Liver (tissue), 9 donors: ENCODE results near the gene IL10. TPM values are rescaled to one million over a fixed set of nuclear protein-coding genes. Genes with fewer than 3 reads are reported as not detected.

Experiments used
- DNase-seq: peaks from one replicate; pipeline ENCODE4 v3.0.0-alpha.2; 2017; ENCODE audit warnings: low spot score
- H3K27ac ChIP-seq, 2 donors: one replicate each; pipeline ENCODE4 v1.7.0; 2013; ENCODE audit warnings: inconsistent platforms in 2 of 2, low read length in 2 of 2, control low read depth in 1 of 2, low read depth in 1 of 2, mild to moderate bottlenecking in 1 of 2
- H3K27me3 ChIP-seq, 4 donors: one replicate each; pipeline versions ENCODE4 v1.6.1 to v1.7.0; 2013; ENCODE audit warnings: low read length in 3 of 4, inconsistent platforms in 1 of 4, mild to moderate bottlenecking in 1 of 4, moderate library complexity in 1 of 4; ENCODE audit not compliant: control insufficient read depth in 4 of 4, insufficient read depth in 4 of 4
- H3K36me3 ChIP-seq, 4 donors: one replicate each; pipeline versions ENCODE4 v1.6.1 to v1.7.0; 2013; ENCODE audit warnings: low read length in 3 of 4, mild to moderate bottlenecking in 3 of 4, low read depth in 1 of 4, moderate library complexity in 1 of 4; ENCODE audit not compliant: control insufficient read depth in 4 of 4, insufficient read depth in 3 of 4
- H3K4me1 ChIP-seq, 4 donors: one replicate each; pipeline versions ENCODE4 v1.6.1 to v1.7.0; 2013; ENCODE audit warnings: low read length in 3 of 4, mild to moderate bottlenecking in 3 of 4, moderate library complexity in 1 of 4; ENCODE audit not compliant: control insufficient read depth in 4 of 4, insufficient read depth in 4 of 4
- H3K4me3 ChIP-seq, 3 donors: one replicate each; pipeline versions ENCODE4 v1.6.1 to v1.7.0; 2013; ENCODE audit warnings: low read length in 3 of 3, control low read depth in 1 of 3, low read depth in 1 of 3, mild to moderate bottlenecking in 1 of 3
- H3K9ac ChIP-seq, 2 donors: one replicate each; pipeline ENCODE4 v1.7.0; 2013; ENCODE audit warnings: low read length in 2 of 2, mild to moderate bottlenecking in 2 of 2, moderate library complexity in 2 of 2, control low read depth in 1 of 2, low read depth in 1 of 2
- H3K9me3 ChIP-seq, 4 donors: one replicate each; pipeline versions ENCODE4 v1.6.1 to v1.7.0; 2013; ENCODE audit warnings: low read length in 3 of 4; ENCODE audit not compliant: control insufficient read depth in 4 of 4
- ATF3 ChIP-seq: IDR thresholded peaks from 2 replicates; pipeline ENCODE4 v1.6.1; 2016; ENCODE audit warnings: antibody characterized with exemption
- CTCF ChIP-seq: fragments of 150-350 bp; IDR thresholded peaks from 2 replicates; pipeline ENCODE4 v1.5.1; 2017; ENCODE audit warnings: improper control_type of control experiment, low read depth, low read length; ENCODE audit not compliant: missing input control
- EGR1 ChIP-seq, 2 donors: IDR thresholded peaks; 2 replicates each; pipeline ENCODE4 v1.6.1; 2016 to 2018; ENCODE audit warnings: antibody characterized with exemption in 2 of 2, low read depth in 2 of 2
- FOXA1 ChIP-seq: IDR thresholded peaks from 2 replicates; pipeline ENCODE4 v1.6.1; 2016; ENCODE audit warnings: antibody characterized with exemption
- FOXA2 ChIP-seq: IDR thresholded peaks from 2 replicates; pipeline ENCODE4 v1.6.1; 2016; ENCODE audit warnings: antibody characterized with exemption
- GABPA ChIP-seq, 2 donors: IDR thresholded peaks in 1 of 2; conservative IDR thresholded peaks in 1 of 2; 2 replicates each; pipeline ENCODE4 v1.6.1; 2016; ENCODE audit warnings: antibody characterized with exemption in 2 of 2, mild to moderate bottlenecking in 1 of 2, moderate library complexity in 1 of 2
- HNF4A ChIP-seq, 2 donors: conservative IDR thresholded peaks; 2 replicates each; pipeline ENCODE4 v1.6.1; 2016; ENCODE audit warnings: antibody characterized with exemption in 2 of 2, mild to moderate bottlenecking in 2 of 2
- HNF4G ChIP-seq: IDR thresholded peaks from 2 replicates; pipeline ENCODE4 v1.6.1; 2016; ENCODE audit warnings: antibody characterized with exemption
- JUND ChIP-seq, 2 donors: IDR thresholded peaks; 2 replicates each; pipeline ENCODE4 v1.6.1; 2016; ENCODE audit warnings: antibody characterized with exemption in 2 of 2
- NR2F2 ChIP-seq: IDR thresholded peaks from 2 replicates; pipeline ENCODE4 v1.6.1; 2016; ENCODE audit warnings: antibody characterized with exemption
- RAD21 ChIP-seq, 2 donors: IDR thresholded peaks; 2 replicates each; pipeline ENCODE4 v1.6.1; 2016; ENCODE audit warnings: antibody characterized with exemption in 2 of 2, mild to moderate bottlenecking in 2 of 2
- REST ChIP-seq: IDR thresholded peaks from 2 replicates; pipeline ENCODE4 v1.6.1; 2016; ENCODE audit warnings: antibody characterized with exemption, mild to moderate bottlenecking
- RXRA ChIP-seq, 2 donors: IDR thresholded peaks; 2 replicates each; pipeline ENCODE4 v1.6.1; 2017 to 2018; ENCODE audit warnings: antibody characterized with exemption in 2 of 2, mild to moderate bottlenecking in 1 of 2
- SP1 ChIP-seq: IDR thresholded peaks from 2 replicates; pipeline ENCODE4 v1.6.1; 2018; ENCODE audit warnings: antibody characterized with exemption, mild to moderate bottlenecking
- TAF1 ChIP-seq: conservative IDR thresholded peaks from 2 replicates; pipeline ENCODE4 v1.6.1; 2016; ENCODE audit warnings: antibody characterized with exemption, mild to moderate bottlenecking
- YY1 ChIP-seq: IDR thresholded peaks from 2 replicates; pipeline ENCODE4 v1.6.1; 2016; ENCODE audit warnings: antibody characterized with exemption, mild to moderate bottlenecking
- ZBTB33 ChIP-seq: IDR thresholded peaks from 2 replicates; pipeline ENCODE4 v1.6.1; 2016; ENCODE audit warnings: antibody characterized with exemption
- WGBS: extraction: QIAGEN DNeasy Blood & Tissue Kit; methylation state at CpG from one replicate; pipeline ENCODE4 v1.1.7; 2013; 5-methylcytosine and 5-hydroxymethylcytosine counted together
- polyA plus RNA-seq, 2 donors: library from polyadenylated mRNA; stranded (reverse) in 1 of 2; unstranded in 1 of 2; fragments of 200-250 nt in 1 of 2; fragments of >200 nt in 1 of 2; fragmentation: Nextera tagmentation in 1 of 2; extraction: Ambion mirVana in 1 of 2; gene quantifications; one replicate each; pipeline versions ENCODE4 v1.2.1 to v1.2.3, GENCODE V29; 2013 to 2015
- total RNA-seq, 2 donors: library from RNA; depleted of rRNA; stranded (reverse); fragments of >200 nt; gene quantifications; one replicate each; pipeline ENCODE4 v1.2.3, GENCODE V29; 2014
- donor health status: healthy.
- donor health status: healthy.
- donor health status: healthy.
- donor health status: healthy.
- donor health status: healthy.

IL10 gene
- total and polyA plus RNA-seq, 4 donors = 0.23 to 1.4 (median 0.59) TPM

GRCh38 chr1:206784471-206784903 is 12.2 kb upstream of the IL10 start:
- Histone ChIP-seq H3K27me3 (no peaks in the 10 kb centered on the region), H3K36me3 (no peaks in the 10 kb centered on the region), H3K4me3 (no peak overlapping the region), H3K9me3 (no peaks in the 10 kb centered on the region), H3K9ac (no peak overlapping the region), H3K4me1 (no peaks in the 10 kb centered on the region), H3K27ac (no peak overlapping the region)
- WGBS = 89% methylated on average over 17 of the region's 17 CpGs
- no peak for TF ChIP-seq GABPA (IDR thresholded peaks at IDR 0.05 in 1 of 2, conservative IDR thresholded peaks at IDR 0.05 in 1 of 2)
- TF ChIP-seq JUND (IDR thresholded peaks at IDR 0.05) = no peak
- TF ChIP-seq TAF1 = no peak
- DNase-seq = no peak

GRCh38 chr1:206783506-206783905 is 11.2 kb upstream of the IL10 start:
- no peaks in the 10 kb centered on the region for H3K36me3 ChIP-seq
- no peak overlapping the region for H3K9ac ChIP-seq
- H3K27ac ChIP-seq = no peak overlapping the region
- no peaks in the 10 kb centered on the region for H3K27me3 ChIP-seq
- TF ChIP-seq NR2F2 (no peak), SP1 (no peak), TAF1 (no peak), RXRA (IDR thresholded peaks at IDR 0.05) (no peak), REST (no peak), YY1 (no peak), GABPA (IDR thresholded peaks at IDR 0.05 in 1 of 2, conservative IDR thresholded peaks at IDR 0.05 in 1 of 2) (no peak), RAD21 (IDR thresholded peaks at IDR 0.05) (no peak), HNF4G (no peak), CTCF (no peak), HNF4A (conservative IDR thresholded peaks at IDR 0.05) (no peak), FOXA1 (no peak), ZBTB33 (no peak), FOXA2 (no peak), EGR1 (IDR thresholded peaks at IDR 0.05; ENCODE audit: low read depth in 2 of 2) (no peak), ATF3 (no peak)
- DNase-seq = no peak
- no peak overlapping the region for H3K4me3 ChIP-seq
- H3K9me3 ChIP-seq = no peaks in the 10 kb centered on the region
- WGBS = 83% methylated on average over 7 of the region's 7 CpGs
- no peaks in the 10 kb centered on the region for H3K4me1 ChIP-seq
